HepG2 (cell line): Measurements from ENCODE around the gene ARHGAP10. TPM values are rescaled to one million over a fixed set of nuclear protein-coding genes. Genes with fewer than 3 reads are reported as not detected.

Experiments used
- ATAC-seq: fragments of 200-7000 bp; cut with Tn5 transposase; 3 replicates; pipeline ENCODE4 v1.9.1; 2020; ENCODE audit warnings: mild to moderate bottlenecking, moderate library complexity
- BruUV-seq: library from RNA; stranded (reverse); fragments of 400-500 nt; replicated peaks from 2 replicates; lab custom pipeline; 2021; lab: Mats Ljungman, UMichigan
- CTCF ChIA-PET: fragments of 300-600 bp; formaldehyde crosslinking; extraction: SDS; loops from one replicate; lab custom pipeline; 2021; ENCODE audit warnings: low total read pairs, inconsistent platforms, low intra/inter-chr PET ratio; lab: Yijun Ruan, JAX
- POLR2A ChIA-PET: fragments of 350-600 bp; sonication (Branson Sonifier 250); formaldehyde crosslinking; loops from one replicate; lab custom pipeline; 2020; ENCODE audit warnings: antibody characterized with exemption, inconsistent platforms; lab: Yijun Ruan, JAX
- DNase-seq: peaks from one replicate; pipeline ENCODE4 v3.0.0-alpha.2; 2015; ENCODE audit warnings: low spot score
- FAIRE-seq: peaks from 3 replicates; lab custom pipeline; 2011; peaks lifted over from hg19 to GRCh38; lab: Jason Lieb, UNC
- H2AFZ ChIP-seq: one replicate; pipeline ENCODE4 v1.6.1; 2011; ENCODE audit warnings: low read length, inconsistent platforms
- H3K27ac ChIP-seq: fragments of 300-600 bp; 3 replicates; pipeline ENCODE4 v1.8.0; 2011; ENCODE audit warnings: mixed run types, mild to moderate bottlenecking, mixed read lengths, low read length, inconsistent platforms; ENCODE audit not compliant: insufficient read depth; ENCODE audit errors: extremely low read length
- H3K27me3 ChIP-seq, 2 experiments: fragments of 200-600 bp in 1 of 2; 2 replicates in 1 of 2; 3 replicates in 1 of 2; pipeline versions ENCODE4 v1.6.0 to v1.8.0; 2011; ENCODE audit warnings: low read length in 2 of 2, mild to moderate bottlenecking in 2 of 2, moderate library complexity in 2 of 2, inconsistent platforms in 1 of 2; ENCODE audit not compliant: insufficient read depth in 2 of 2, control insufficient read depth in 1 of 2
- H3K36me3 ChIP-seq, 2 experiments: fragments of 200-600 bp in 1 of 2; replicated peaks in 1 of 2; 2 replicates in 1 of 2; 3 replicates in 1 of 2; pipeline versions ENCODE4 v1.5.1 to v1.8.0; 2011; ENCODE audit warnings: low read length in 2 of 2, inconsistent platforms in 1 of 2; ENCODE audit not compliant: insufficient read depth in 2 of 2, control insufficient read depth in 1 of 2
- H3K4me1 ChIP-seq: 2 replicates; pipeline ENCODE4 v1.5.1; 2012; ENCODE audit warnings: low read length, inconsistent platforms; ENCODE audit not compliant: insufficient read depth
- H3K4me2 ChIP-seq: 2 replicates; pipeline ENCODE4 v1.6.0; 2011; ENCODE audit warnings: low read depth, low read length, inconsistent platforms
- H3K4me3 ChIP-seq, 3 experiments: fragments of 200-600 bp in 1 of 3; sonication (generic), shearing (Covaris generic) in 1 of 3; replicated peaks in 1 of 3; 2 replicates each; pipeline ENCODE4 v1.5.1; 2011 to 2016; ENCODE audit warnings: low read length in 3 of 3, inconsistent platforms in 2 of 3, low read depth in 2 of 3, mild to moderate bottlenecking in 2 of 3, control low read depth in 1 of 3, mixed read lengths in 1 of 3; ENCODE audit not compliant: insufficient read depth in 1 of 3
- H3K79me2 ChIP-seq: one replicate; pipeline ENCODE4 v1.6.1; 2011; ENCODE audit warnings: low read length, inconsistent platforms; ENCODE audit not compliant: insufficient read depth
- H3K9ac ChIP-seq: 2 replicates; pipeline ENCODE4 v1.6.0; 2011; ENCODE audit warnings: mild to moderate bottlenecking, low read depth, low read length, inconsistent platforms; ENCODE audit not compliant: insufficient read depth
- H3K9me3 ChIP-seq: 2 replicates; pipeline ENCODE4 v1.5.1; 2012; ENCODE audit warnings: mild to moderate bottlenecking, low read length
- H4K20me1 ChIP-seq: 2 replicates; pipeline ENCODE4 v1.6.0; 2011; ENCODE audit warnings: inconsistent platforms, mild to moderate bottlenecking, low read length, moderate library complexity; ENCODE audit not compliant: insufficient read depth
- CBX5 ChIP-seq: sonication (generic); formaldehyde crosslinking; IDR thresholded peaks from 2 replicates; pipeline ENCODE4 v1.4.0; 2020; ENCODE audit warnings: missing genetic modification reagents, borderline replicate concordance
- HMGXB4 ChIP-seq, 2 experiments: sonication (generic) in 1 of 2; formaldehyde crosslinking in 1 of 2; IDR thresholded peaks; 2 replicates each; pipeline versions ENCODE4 v1.4.0 to v1.6.1; 2018 to 2020; ENCODE audit warnings: missing genetic modification reagents in 2 of 2, borderline replicate concordance in 1 of 2, low read depth in 1 of 2, mild to moderate bottlenecking in 1 of 2, missing biosample characterization in 1 of 2
- IRX3 ChIP-seq: sonication (generic); formaldehyde crosslinking; IDR thresholded peaks from 2 replicates; pipeline ENCODE4 v1.8.1; 2023; ENCODE audit warnings: mild to moderate bottlenecking, low read depth, missing genetic modification reagents, borderline replicate concordance
- KLF11 ChIP-seq: IDR thresholded peaks from 2 replicates; pipeline ENCODE4 v1.6.1; 2016; ENCODE audit warnings: missing compliant biosample characterization
- KLF6 ChIP-seq: IDR thresholded peaks from 2 replicates; pipeline ENCODE4 v1.8.0; 2016; ENCODE audit warnings: missing biosample characterization, missing genetic modification reagents
- SMAD1 ChIP-seq: sonication (generic); formaldehyde crosslinking; IDR thresholded peaks from 2 replicates; pipeline ENCODE4 v1.4.0; 2020; ENCODE audit warnings: missing genetic modification reagents, low read depth, mild to moderate bottlenecking, borderline replicate concordance
- ZBTB43 ChIP-seq: sonication (generic); formaldehyde crosslinking; conservative IDR thresholded peaks from 2 replicates; pipeline ENCODE4 v1.4.0; 2020; ENCODE audit warnings: missing genetic modification reagents
- ZNF276 ChIP-seq: sonication (generic); formaldehyde crosslinking; IDR thresholded peaks from 2 replicates; pipeline ENCODE4 v1.4.0; 2020; ENCODE audit warnings: mild to moderate bottlenecking, low read depth, missing genetic modification reagents
- ZNF329 ChIP-seq: sonication (generic); formaldehyde crosslinking; IDR thresholded peaks from 2 replicates; pipeline ENCODE4 v1.9.0; 2021; ENCODE audit warnings: low read depth, mild to moderate bottlenecking, missing genetic modification reagents
- ZNF34 ChIP-seq: sonication (generic); formaldehyde crosslinking; IDR thresholded peaks from 2 replicates; pipeline ENCODE4 v1.4.0; 2020; ENCODE audit warnings: mild to moderate bottlenecking, missing genetic modification reagents, borderline replicate concordance
- ZNF44 ChIP-seq: sonication (generic); formaldehyde crosslinking; IDR thresholded peaks from 2 replicates; pipeline ENCODE4 v1.5.1; 2020; ENCODE audit warnings: mild to moderate bottlenecking, missing genetic modification reagents
- ZNF501 ChIP-seq: sonication (generic); formaldehyde crosslinking; IDR thresholded peaks from 2 replicates; pipeline ENCODE4 v1.5.1; 2020; ENCODE audit warnings: mild to moderate bottlenecking, moderate library complexity, missing genetic modification reagents
- ZNF761 ChIP-seq: sonication (generic); formaldehyde crosslinking; conservative IDR thresholded peaks from 2 replicates; pipeline ENCODE4 v1.4.0; 2020; ENCODE audit warnings: mild to moderate bottlenecking, missing genetic modification reagents
- ZNF777 ChIP-seq: sonication (generic); formaldehyde crosslinking; IDR thresholded peaks from 2 replicates; pipeline ENCODE4 v1.4.0; 2020; ENCODE audit warnings: missing genetic modification reagents
- ZNF891 ChIP-seq: sonication (generic); formaldehyde crosslinking; IDR thresholded peaks from 2 replicates; pipeline ENCODE4 v1.5.0; 2020; ENCODE audit warnings: mild to moderate bottlenecking, missing genetic modification reagents
- WGBS: methylation state at CpG from one replicate; pipeline ENCODE4 v1.1.6; 2017; ENCODE audit warnings: low lambda C conversion rate; 5-methylcytosine and 5-hydroxymethylcytosine counted together
- in situ Hi-C: cut with HindIII; loops from 2 replicates; pipeline ENCODE4 v1.10.0; 2017; ENCODE audit warnings: low pct_unique_long_range_greater_than_20kb; ENCODE audit not compliant: extremely low pct_ligation_motif_present
- intact Hi-C: fragments of 100-400 bp; cut with micrococcal nuclease; formaldehyde crosslinking; loops from one replicate; pipeline ENCODE4 v1.10.0; 2022; ENCODE audit not compliant: unreplicated experiment
- polyA plus RNA-seq, 8 experiments: library from polyadenylated mRNA; depleted of rRNA in 3 of 8; stranded (reverse) in 7 of 8; unstranded in 1 of 8; fragments of >200 nt; fragmentation: Illumina TruSeq in 4 of 8; extraction: Trizol in 4 of 8; gene quantifications; 2 replicates each; pipeline versions ENCODE4 v1.2.1 to v1.2.3, GENCODE V29; 2011 to 2016; ENCODE audit warnings: low read depth in 4 of 8, missing spikeins in 1 of 8, mixed read lengths in 1 of 8; ENCODE audit not compliant: insufficient read depth in 1 of 8
- total RNA-seq, 5 experiments: library from RNA; depleted of rRNA; stranded (reverse); fragments of >200 nt; fragmentation: Illumina TruSeq; extraction: Trizol; gene quantifications; 2 replicates each; pipeline ENCODE4 v1.2.3, GENCODE V29; 2016; ENCODE audit warnings: low read depth in 1 of 5

Gene ARHGAP10
- total and polyA plus RNA-seq, 2 of the 13 experiments (the other 11 are each of a cell fraction or from before 2014, with no cell fraction given) = 0.45 to 1.6 TPM

GRCh38 chr4:147782087-147782781, 50.3 kb downstream of the ARHGAP10 start (continued):
- no peak for TF ChIP-seq HMGXB4 (CRISPR knock-in tag; IDR thresholded peaks at IDR 0.05; ENCODE audit: borderline replicate concordance in 1 of 2, low read depth in 1 of 2)
- TF ChIP-seq ZNF891 = no peak
- no peak for TF ChIP-seq ZNF329 (CRISPR knock-in tag)
- TF ChIP-seq ZNF761 = no peak
- no peak for TF ChIP-seq ZNF777 (CRISPR knock-in tag)
- no peak for TF ChIP-seq IRX3 (CRISPR knock-in tag)
- no peak for TF ChIP-seq CBX5 (CRISPR knock-in tag)
- no peak for TF ChIP-seq ZNF34 (CRISPR knock-in tag)
- no peak for TF ChIP-seq ZNF501 (CRISPR knock-in tag)
- no peak for TF ChIP-seq KLF11
- TF ChIP-seq SMAD1 (CRISPR knock-in tag) = no peak
- no peak for TF ChIP-seq ZNF44 (CRISPR knock-in tag)

GRCh38 chr4:147785129-147785528, 53.2 kb downstream of the ARHGAP10 start:
- in situ Hi-C loops (no loop called here), intact Hi-C loops (no loop called here)
- H3K27ac ChIP-seq = no peak overlapping the region
- H3K79me2 ChIP-seq = no peaks in the 10 kb centered on the region
- H3K4me3 ChIP-seq = no peak overlapping the region
- ATAC-seq = no peak
- ChIA-PET CTCF (no interaction called here), POLR2A (no interaction called here)
- H3K9me3 ChIP-seq = no peaks in the 10 kb centered on the region
- no peak for DNase-seq
- H3K9ac ChIP-seq = no peak overlapping the region
- no peaks in the 10 kb centered on the region for H4K20me1 ChIP-seq
- no peaks in the 10 kb centered on the region for H3K36me3 ChIP-seq
- H2AFZ ChIP-seq = no peak overlapping the region
- no peaks in the 10 kb centered on the region for H3K27me3 ChIP-seq
- no TSS peak for BruUV-seq
- no peak overlapping the region for H3K4me2 ChIP-seq
- no peak for FAIRE-seq
- H3K4me1 ChIP-seq = no peaks in the 10 kb centered on the region
- 80% methylated on average over 2 of the region's 2 CpGs for WGBS
- TF ChIP-seq ZBTB43 (no peak), ZNF276 (CRISPR knock-in tag) (no peak), KLF6 (CRISPR knock-in tag) (no peak)
